ENCODE results near the gene ESM1.

GRCh38 chr5:54959673-54960418 is 25.5 kb downstream of the ESM1 start:
- no peak for TF ChIP-seq EZH2 (IDR thresholded peaks at IDR 0.05; ENCODE audit: borderline replicate concordance, low read depth, low read length, severe bottlenecking)
- peak; percentile 50 for TF ChIP-seq CTCF (IDR thresholded peaks at IDR 0.05; ENCODE audit: extremely low read depth in 1 of 2, insufficient read depth in 1 of 2, low read depth in 1 of 2, low read length in 2 of 2)
- TF ChIP-seq POLR2A (IDR thresholded peaks at IDR 0.05; ENCODE audit: low read depth, low read length): no peak
- TF ChIP-seq POLR2AphosphoS5 (IDR thresholded peaks at IDR 0.05; ENCODE audit: insufficient read depth, low read depth, low read length): no peak
- TF ChIP-seq GATA2 (IDR thresholded peaks at IDR 0.05; ENCODE audit: insufficient read depth, insufficient read length, low read depth, low read length): no peak
- no peak for TF ChIP-seq MYC (IDR thresholded peaks at IDR 0.05; ENCODE audit: low read depth, low read length)
- no peak for TF ChIP-seq MAX (IDR thresholded peaks at IDR 0.05; ENCODE audit: insufficient read depth, insufficient read length)
- TF ChIP-seq FOS (IDR thresholded peaks at IDR 0.05; ENCODE audit: borderline replicate concordance, insufficient read depth, low read length): no peak
- TF ChIP-seq JUN (IDR thresholded peaks at IDR 0.05; ENCODE audit: borderline replicate concordance, insufficient read depth, insufficient read length, low read depth): no peak
